Esophagus squamous epithelium (tissue), 5 donors: ENCODE results near the gene SUGP1. TPM values are rescaled to one million over a fixed set of nuclear protein-coding genes. Genes with fewer than 3 reads are reported as not detected.

Experiments used
- DNase-seq: peaks from one replicate; lab custom pipeline; 2025; lab: John Stamatoyannopoulos, UW
- H3K27ac ChIP-seq, 4 donors: fragments of 200-600 bp; sonication (generic); one replicate each; pipeline ENCODE4 v1.5.1; 2016 to 2019; ENCODE audit warnings: mild to moderate bottlenecking in 1 of 4
- H3K27me3 ChIP-seq, 4 donors: fragments of 200-600 bp; sonication (generic); 1 replicate in 3 of 4; 2 replicates in 1 of 4; pipeline versions ENCODE4 v1.5.1 to v1.6.0; 2017 to 2021; ENCODE audit warnings: antibody characterized with exemption in 1 of 4
- H3K36me3 ChIP-seq, 3 donors: fragments of 200-600 bp; sonication (generic); one replicate each; pipeline ENCODE4 v1.5.1; 2016 to 2019
- H3K4me1 ChIP-seq, 3 donors: fragments of 200-600 bp; sonication (generic); one replicate each; pipeline ENCODE4 v1.5.1; 2017 to 2019
- H3K4me3 ChIP-seq, 4 donors: fragments of 200-600 bp; sonication (generic); 1 replicate in 3 of 4; 2 replicates in 1 of 4; pipeline ENCODE4 v1.5.1; 2016 to 2019; ENCODE audit warnings: mild to moderate bottlenecking in 2 of 4, moderate library complexity in 1 of 4
- H3K9me3 ChIP-seq, 3 donors: fragments of 200-600 bp; sonication (generic); one replicate each; pipeline ENCODE4 v1.5.1; 2016 to 2019
- CTCF ChIP-seq, 6 experiments: fragments of 450-650 bp in 4 of 6; fragments of 200-600 bp in 2 of 6; sonication (generic) in 2 of 6; IDR thresholded peaks; one replicate each; pipeline ENCODE4 v1.5.1; 2016 to 2019; ENCODE audit warnings: antibody characterized with exemption in 6 of 6, mild to moderate bottlenecking in 4 of 6, moderate library complexity in 4 of 6
- POLR2A ChIP-seq, 4 donors: fragments of 450-650 bp; IDR thresholded peaks; one replicate each; pipeline ENCODE4 v1.6.1; 2017; ENCODE audit warnings: antibody characterized with exemption in 4 of 4, mild to moderate bottlenecking in 4 of 4, moderate library complexity in 3 of 4
- WGBS, 2 donors: methylation state at CpG; one replicate each; pipeline ENCODE4 v1.1.5; 2018; 5-methylcytosine and 5-hydroxymethylcytosine counted together
- intact Hi-C: fragments of 100-400 bp; cut with DNase I; formaldehyde crosslinking; loops from one replicate; pipeline ENCODE4 v1.15.0; 2022
- total RNA-seq, 4 donors: library from RNA; depleted of rRNA; stranded (reverse); fragments of >200 nt; gene quantifications; one replicate each; pipeline ENCODE4 v1.1.0, GENCODE V29; 2016
- donor health status: DM: yes; HTN: yes; CAD: no.

Gene SUGP1
- total RNA-seq, 4 donors from 2014 or later, result 31.0 to 47.4 (median 32.3) TPM

DNA sequence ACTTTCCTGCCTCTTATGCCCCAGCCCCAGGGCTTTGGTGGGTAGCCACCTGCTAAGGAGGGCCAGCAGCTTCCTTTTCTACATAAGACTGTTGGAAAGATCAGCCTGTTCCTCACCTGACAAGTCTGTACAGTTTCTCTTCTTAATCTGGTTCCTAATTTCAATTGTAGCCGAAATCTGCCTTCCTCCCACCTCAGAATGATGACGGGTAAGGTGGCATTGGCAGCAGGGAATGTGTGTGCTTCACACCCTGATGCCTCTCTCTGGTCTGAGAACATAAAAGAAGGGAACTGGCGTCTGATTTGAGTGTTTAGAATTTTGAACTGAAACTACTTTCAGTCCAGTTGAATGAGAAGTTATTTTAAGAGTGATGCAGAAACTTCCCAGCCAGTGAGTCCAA, 16.3 kb upstream of the SUGP1 start:
- Histone ChIP-seq H3K4me3 (peak overlapping the region in 1 of 4 donors; percentile 2), H3K9me3 (no peaks in the 10 kb centered on the region), H3K27me3 (no peaks in the 10 kb centered on the region), H3K4me1 (peaks cover 23 to 58% (median 30%) of the 10 kb centered on the region in 3 donors), H3K27ac (peak overlapping the region; percentile 79 to 87 (median 84)), H3K36me3 (peaks cover 11 to 97% (median 41%) of the 10 kb centered on the region in 3 donors)
- intact Hi-C loops, result no loop called here
- WGBS, 2 donors, result 29 to 30% methylated on average over 3 of the region's 3 CpGs
- DNase-seq, result no peak
- TF ChIP-seq POLR2A (IDR thresholded peaks at IDR 0.05), result no peak
- TF ChIP-seq CTCF (IDR thresholded peaks at IDR 0.05), result no peak

- peaks cover 9 to 97% (median 35%) of the 10 kb centered on the region in 3 donors for H3K36me3 ChIP-seq
- H3K9me3 ChIP-seq, result no peaks in the 10 kb centered on the region
- H3K4me1 ChIP-seq, result peaks cover 23 to 58% (median 30%) of the 10 kb centered on the region in 3 donors
- H3K4me3 ChIP-seq, result peak overlapping the region in 2 of 4 donors; percentile 2 to 33
- H3K27me3 ChIP-seq, result no peaks in the 10 kb centered on the region
- H3K27ac ChIP-seq, result peak overlapping the region; percentile 79 to 87 (median 84)
- TF ChIP-seq POLR2A (IDR thresholded peaks at IDR 0.05) (no peak), CTCF (IDR thresholded peaks at IDR 0.05) (no peak)
- intact Hi-C loops, result no loop called here
- DNase-seq, result no peak
- 35 to 44% methylated on average over 12 to 16 of the region's 16 CpGs for WGBS, 2 donors
Observed at GRCh38 chr19:19335408-19336158, 15.3 kb upstream of the SUGP1 start.

DNA sequence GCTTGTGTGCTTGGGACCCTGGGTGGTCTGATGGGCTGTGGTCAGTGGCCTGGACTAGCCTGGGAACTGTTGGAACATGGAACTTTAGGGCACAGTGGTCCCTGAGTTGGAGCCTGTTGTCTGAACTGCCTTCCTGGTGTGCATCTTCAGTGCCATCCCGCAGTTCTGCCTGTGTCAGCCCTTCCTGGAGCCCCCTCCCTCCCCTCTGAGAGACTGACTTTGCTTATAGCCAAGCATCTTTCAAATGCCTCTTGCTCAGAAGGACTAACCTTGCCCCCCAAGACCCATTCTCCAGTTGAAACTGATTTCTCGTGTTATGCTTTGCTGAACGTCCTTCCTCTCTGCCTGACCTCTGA, 14.7 kb upstream of the SUGP1 start:
- peak overlapping the region in 1 of 4 donors; percentile 33 for H3K4me3 ChIP-seq
- H3K27me3 ChIP-seq, result no peaks in the 10 kb centered on the region
- no peaks in the 10 kb centered on the region for H3K9me3 ChIP-seq
- TF ChIP-seq CTCF (IDR thresholded peaks at IDR 0.05) (no peak), POLR2A (IDR thresholded peaks at IDR 0.05) (no peak)
- intact Hi-C loops, result no loop called here
- peaks cover 23 to 58% (median 30%) of the 10 kb centered on the region in 3 donors for H3K4me1 ChIP-seq
- H3K36me3 ChIP-seq, result peaks cover 11 to 97% (median 34%) of the 10 kb centered on the region in 3 donors
- peak overlapping the region; percentile 79 to 87 (median 84) for H3K27ac ChIP-seq
- 45 to 69% methylated on average over 3 of the region's 3 CpGs for WGBS, 2 donors
- no peak for DNase-seq

GRCh38 chr19:19334063-19334988, 14.0 kb upstream of the SUGP1 start:
- intact Hi-C loops, result no loop called here
- peaks cover 23 to 59% (median 30%) of the 10 kb centered on the region in 3 donors for H3K4me1 ChIP-seq
- H3K4me3 ChIP-seq, result no peak overlapping the region
- no peak for TF ChIP-seq POLR2A (IDR thresholded peaks at IDR 0.05)
- TF ChIP-seq CTCF (IDR thresholded peaks at IDR 0.05), result no peak
- DNase-seq, result no peak
- WGBS, 2 donors, result 55 to 56% methylated on average over 7 to 13 of the region's 22 CpGs
- H3K27ac ChIP-seq, result peak overlapping the region; percentile 79 to 87 (median 84)
- H3K27me3 ChIP-seq, result no peaks in the 10 kb centered on the region
- no peaks in the 10 kb centered on the region for H3K9me3 ChIP-seq
- peaks cover 11 to 97% (median 38%) of the 10 kb centered on the region in 3 donors for H3K36me3 ChIP-seq
